ENCODE data around the gene GLG1.
"Not testable (repeated sequence)": the region's sequence is repeated elsewhere in the genome, so short reads cannot be mapped to it uniquely, and the experiment has no call there.

GLG1 gene

GRCh38 chr16:74537746-74538145 lies 69.2 kb downstream of the GLG1 start:
- not testable (repeated sequence) for DNase-seq (ENCODE audit: low read depth)

- DNase-seq (ENCODE audit: low read depth), result not testable (repeated sequence)
Measured at GRCh38 chr16:74534650-74535049, 72.3 kb downstream of the GLG1 start.

DNA sequence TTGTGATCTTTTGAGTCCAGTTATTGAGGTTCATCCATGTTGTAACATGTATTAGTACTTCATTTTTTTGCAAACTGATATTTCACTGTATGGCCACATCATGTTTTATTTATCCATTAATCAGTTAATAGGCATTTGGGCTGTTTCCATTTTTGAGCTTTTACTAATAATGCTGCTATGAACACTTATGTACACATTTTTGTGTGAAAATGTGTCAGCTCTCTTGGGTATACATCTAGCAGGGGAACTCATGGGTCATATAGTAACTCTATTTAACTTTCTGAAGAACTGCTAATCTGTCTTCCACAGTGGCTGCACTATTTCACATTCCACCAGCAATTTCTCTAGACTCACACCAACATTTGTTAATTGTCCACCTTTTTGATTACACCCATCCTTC lies 82.0 kb downstream of the GLG1 start:
- no peak for DNase-seq (ENCODE audit: low read depth)

- DNase-seq (ENCODE audit: low read depth), result no peak
Measured at GRCh38 chr16:74524117-74524516, 82.8 kb downstream of the GLG1 start.

- not testable (repeated sequence) for DNase-seq (ENCODE audit: low read depth)
Measured at GRCh38 chr16:74523706-74524105, 83.2 kb downstream of the GLG1 start.

DNA sequence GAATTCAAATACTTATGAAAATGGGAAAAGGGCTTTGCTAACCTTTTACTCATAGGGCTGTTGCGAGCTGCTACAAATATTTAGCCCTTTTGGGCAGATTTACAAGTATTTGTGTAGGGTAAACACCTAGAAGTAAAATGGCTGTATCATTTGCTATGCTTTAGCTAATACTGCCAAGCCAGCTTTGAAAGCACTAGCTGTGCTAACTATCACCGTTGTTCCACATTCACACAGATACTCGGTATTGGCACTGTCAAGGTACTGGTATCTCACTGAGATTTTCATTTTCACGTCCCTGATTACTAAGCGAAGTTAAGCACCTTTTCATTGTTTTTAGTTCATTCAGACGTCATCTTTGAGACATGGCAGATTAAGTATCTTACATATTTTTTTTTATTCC lies 84.8 kb downstream of the GLG1 start:
- DNase-seq (ENCODE audit: low read depth), result no peak

DNA sequence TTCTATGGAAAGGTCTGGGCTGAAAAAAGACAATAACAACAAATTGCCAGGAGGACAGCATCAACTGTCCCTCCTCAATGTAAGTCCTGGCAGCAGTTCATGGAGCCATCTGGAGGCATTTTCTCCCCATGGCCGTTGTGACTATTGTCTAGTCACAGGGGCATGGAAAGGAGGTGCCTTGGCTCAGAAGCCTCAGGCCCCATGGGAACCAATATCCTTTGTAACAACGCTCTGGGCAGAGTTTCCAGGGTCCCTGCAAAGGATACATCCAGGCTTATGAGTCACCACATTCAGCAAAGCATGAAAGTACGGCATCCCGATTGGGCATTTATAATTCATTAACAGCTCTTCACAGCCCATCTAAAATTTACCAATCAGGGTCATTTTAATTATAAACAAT lies 85.2 kb downstream of the GLG1 start:
- no peak for DNase-seq (ENCODE audit: low read depth)

DNA sequence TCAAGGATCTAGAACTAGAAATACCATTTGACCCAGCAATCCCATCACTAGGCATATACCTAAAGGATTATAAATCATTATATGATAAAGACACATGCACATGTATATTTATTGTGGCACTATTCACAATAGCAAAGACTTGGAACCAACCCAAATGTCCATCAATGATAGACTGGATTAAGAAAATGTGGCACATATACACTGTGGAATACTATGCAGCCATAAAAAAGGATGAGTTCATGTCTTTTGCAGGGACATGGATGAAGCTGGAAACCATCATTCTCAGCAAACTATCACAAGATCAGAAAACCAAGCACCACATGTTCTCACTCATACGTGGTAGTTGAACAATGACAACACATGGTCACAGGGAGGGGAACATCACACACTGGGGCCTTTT lies 88.0 kb downstream of the GLG1 start:
- not testable (repeated sequence) for DNase-seq (ENCODE audit: low read depth)

DNA sequence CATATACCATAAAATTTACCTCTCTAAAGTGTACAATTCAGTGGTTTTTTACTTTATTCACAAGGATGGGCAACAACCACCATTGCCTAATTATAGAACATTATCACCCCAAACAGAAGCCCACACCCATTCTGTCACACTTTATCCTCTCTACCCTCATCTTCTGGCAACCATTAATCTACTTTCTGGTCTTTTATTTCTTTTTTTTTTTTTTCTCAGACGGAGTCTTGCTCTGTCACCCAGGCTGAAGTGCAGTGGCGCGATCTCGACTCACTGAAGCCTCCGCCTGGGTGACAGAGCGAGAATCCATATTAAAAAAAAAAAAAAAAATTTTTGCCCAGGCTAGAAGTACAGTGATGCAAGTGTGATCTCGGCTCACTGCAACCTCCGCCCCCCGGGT lies 95.0 kb downstream of the GLG1 start:
- DNase-seq (ENCODE audit: low read depth), result no peak

GRCh38 chr16:74505011-74505410 lies 101.9 kb downstream of the GLG1 start:
- no peak for DNase-seq (ENCODE audit: low read depth)

DNA sequence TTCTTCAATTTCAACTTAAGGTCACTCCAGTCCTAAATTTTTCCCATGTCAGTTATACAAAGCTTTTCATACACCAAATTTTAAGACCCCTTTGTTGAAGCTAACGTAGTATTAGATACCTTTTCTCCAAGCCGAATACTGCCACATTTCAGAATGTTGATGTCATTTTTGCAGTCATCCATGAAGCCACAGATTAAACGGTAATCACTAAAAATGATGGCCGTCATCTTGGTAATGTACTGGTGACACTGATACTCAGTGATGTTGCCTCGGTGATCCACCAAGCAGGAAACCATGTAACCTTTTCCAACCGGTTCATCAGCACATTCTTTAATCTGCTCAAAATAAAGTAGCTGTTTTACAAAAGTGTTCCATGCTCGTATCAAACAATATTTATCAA lies 103.5 kb downstream of the GLG1 start:
- no peak for DNase-seq (ENCODE audit: low read depth)

GRCh38 chr16:74501484-74502478 lies 105.1 kb downstream of the GLG1 start:
- DNase-seq (ENCODE audit: low read depth), result no peak

DNA sequence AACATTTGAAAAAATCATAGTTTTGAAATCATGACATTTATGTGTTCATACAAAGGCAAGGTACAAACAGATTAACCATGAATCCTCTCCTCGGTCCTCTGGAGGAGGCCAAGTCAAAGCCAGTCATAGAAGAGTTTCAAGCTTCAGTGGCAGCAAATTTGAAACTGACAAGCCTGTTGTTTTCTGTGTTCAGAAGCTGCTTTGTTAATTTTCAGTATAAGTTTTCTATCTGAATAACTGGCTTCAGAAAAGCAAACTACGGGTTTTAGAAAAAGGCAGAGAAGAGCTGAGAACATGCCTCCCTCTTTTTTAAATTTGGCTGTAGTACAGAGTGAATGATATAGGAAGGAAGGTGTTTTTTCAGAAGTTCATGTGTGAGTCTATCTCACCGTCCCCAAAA lies 106.0 kb downstream of the GLG1 start:
- DNase-seq (ENCODE audit: low read depth), result no peak

GRCh38 chr16:74499114-74499513 lies 107.8 kb downstream of the GLG1 start:
- no peak for DNase-seq (ENCODE audit: low read depth)

- DNase-seq (ENCODE audit: low read depth), result no peak
Measured at GRCh38 chr16:74497761-74498160, 109.2 kb downstream of the GLG1 start.

DNA sequence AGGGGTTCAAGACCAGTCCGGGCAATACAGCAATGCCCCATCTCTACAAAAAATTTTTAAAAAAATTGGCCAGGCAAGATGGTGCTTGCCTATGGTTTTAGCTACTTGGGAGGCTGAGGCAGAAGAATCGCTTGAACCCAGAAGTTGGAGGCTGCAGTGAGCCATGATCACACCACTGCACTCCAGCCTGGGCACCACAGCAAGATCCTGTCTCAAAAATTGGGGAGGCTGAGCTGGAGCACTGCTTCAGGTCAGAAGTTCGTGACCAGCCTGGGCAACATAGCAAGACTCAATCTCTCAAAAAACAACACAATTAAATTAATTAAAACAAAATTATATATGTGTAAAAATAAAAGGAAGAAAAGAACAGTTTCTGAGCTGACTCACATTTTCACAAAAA lies 110.9 kb downstream of the GLG1 start:
- DNase-seq (ENCODE audit: low read depth), result no peak

- DNase-seq (ENCODE audit: low read depth), result no peak
Measured at GRCh38 chr16:74492976-74493375, 113.9 kb downstream of the GLG1 start.

GRCh38 chr16:74487634-74488495 lies 119.0 kb downstream of the GLG1 start:
- DNase-seq (ENCODE audit: low read depth), result no peak

DNA sequence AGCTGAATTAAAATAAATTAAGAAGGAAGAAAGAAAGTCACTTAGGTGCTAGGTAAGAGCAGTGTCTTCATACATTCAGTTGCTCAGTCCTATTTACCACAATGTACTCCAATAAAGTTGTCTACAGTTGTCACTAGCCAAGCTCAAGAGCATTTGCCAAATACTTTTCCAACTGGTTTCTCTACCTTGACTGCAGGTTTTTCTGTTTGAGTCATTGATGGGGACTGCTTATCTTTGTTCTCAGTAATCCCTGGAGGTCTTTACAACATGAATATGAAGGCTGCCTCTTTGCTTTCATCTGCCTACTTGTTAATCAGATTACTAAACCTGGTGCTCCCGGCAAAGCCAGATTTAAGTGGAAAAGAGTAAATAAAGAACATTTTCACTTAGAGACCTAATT lies 121.0 kb downstream of the GLG1 start:
- DNase-seq (ENCODE audit: low read depth), result no peak

- no peak for DNase-seq (ENCODE audit: low read depth)
Measured at GRCh38 chr16:74480150-74481029, 126.5 kb downstream of the GLG1 start.

- no peak for DNase-seq (ENCODE audit: low read depth)
Measured at GRCh38 chr16:74477226-74477625, 129.7 kb downstream of the GLG1 start.

- DNase-seq (ENCODE audit: low read depth), result no peak
Measured at GRCh38 chr16:74474416-74474815, 132.5 kb downstream of the GLG1 start.
